GM18867 (cell line): ENCODE results near the gene ESR1.
"Not testable (repeated sequence)": the region's sequence is repeated elsewhere in the genome, so short reads cannot be mapped to it uniquely, and the experiment has no call there.

ENCODE experiments used
- ATAC-seq: cut with Tn5 transposase; IDR thresholded peaks from one replicate; pipeline ENCODE4 v1.9.1; 2021; ENCODE audit warnings: mild to moderate bottlenecking, moderate library complexity; ENCODE audit not compliant: unreplicated experiment

ESR1 gene

GRCh38 chr6:152049502-152049901 is 242.0 kb downstream of the ESR1 start:
- no peak for ATAC-seq

- no peak for ATAC-seq
These were observed 243.1 kb downstream of the ESR1 start for GRCh38 chr6:152050451-152051195.

- no peak for ATAC-seq
These were observed 244.6 kb downstream of the ESR1 start for GRCh38 chr6:152052061-152052460.

GRCh38 chr6:152053332-152053731 is 245.8 kb downstream of the ESR1 start:
- no peak for ATAC-seq

GRCh38 chr6:152054441-152054840 is 247.0 kb downstream of the ESR1 start:
- ATAC-seq: no peak

- ATAC-seq: no peak
These were observed 248.0 kb downstream of the ESR1 start for GRCh38 chr6:152055517-152055916.

- ATAC-seq: no peak
These were observed 250.5 kb downstream of the ESR1 start for GRCh38 chr6:152057832-152058498.

- ATAC-seq: no peak
These were observed 252.4 kb downstream of the ESR1 start for GRCh38 chr6:152059909-152060308.

- no peak for ATAC-seq
These were observed 255.0 kb downstream of the ESR1 start for GRCh38 chr6:152062476-152062875.

- ATAC-seq: no peak
These were observed 255.9 kb downstream of the ESR1 start for GRCh38 chr6:152063170-152063921.

- ATAC-seq: no peak
These were observed 261.3 kb downstream of the ESR1 start for GRCh38 chr6:152068622-152069261.

- ATAC-seq: no peak
These were observed 263.1 kb downstream of the ESR1 start for GRCh38 chr6:152070556-152070955.

- no peak for ATAC-seq
These were observed 263.8 kb downstream of the ESR1 start for GRCh38 chr6:152071318-152071717.

- ATAC-seq: no peak
These were observed 264.4 kb downstream of the ESR1 start for GRCh38 chr6:152071843-152072242.

- not testable (repeated sequence) for ATAC-seq
These were observed 268.8 kb downstream of the ESR1 start for GRCh38 chr6:152076242-152076641.

GRCh38 chr6:152078001-152078400 is 270.5 kb downstream of the ESR1 start:
- ATAC-seq: no peak

GRCh38 chr6:152078804-152079203 is 271.3 kb downstream of the ESR1 start:
- ATAC-seq: no peak

GRCh38 chr6:152085451-152085921 is 278.0 kb downstream of the ESR1 start:
- ATAC-seq: no peak

- no peak for ATAC-seq
These were observed 278.9 kb downstream of the ESR1 start for GRCh38 chr6:152086223-152086873.

- ATAC-seq: no peak
These were observed 279.6 kb downstream of the ESR1 start for GRCh38 chr6:152087096-152087495.

GRCh38 chr6:152087701-152088100 is 280.2 kb downstream of the ESR1 start:
- ATAC-seq: no peak
